GM21423 (cell line): Measurements from ENCODE around the gene MGP.
A peak's percentile ranks its signal among the peaks of the same experiment; 100 is the strongest.

ENCODE experiments used
- ATAC-seq: cut with Tn5 transposase; IDR thresholded peaks from one replicate; pipeline ENCODE4 v1.9.1; 2021; ENCODE audit warnings: mild to moderate bottlenecking, moderate library complexity; ENCODE audit not compliant: unreplicated experiment

MGP gene

DNA sequence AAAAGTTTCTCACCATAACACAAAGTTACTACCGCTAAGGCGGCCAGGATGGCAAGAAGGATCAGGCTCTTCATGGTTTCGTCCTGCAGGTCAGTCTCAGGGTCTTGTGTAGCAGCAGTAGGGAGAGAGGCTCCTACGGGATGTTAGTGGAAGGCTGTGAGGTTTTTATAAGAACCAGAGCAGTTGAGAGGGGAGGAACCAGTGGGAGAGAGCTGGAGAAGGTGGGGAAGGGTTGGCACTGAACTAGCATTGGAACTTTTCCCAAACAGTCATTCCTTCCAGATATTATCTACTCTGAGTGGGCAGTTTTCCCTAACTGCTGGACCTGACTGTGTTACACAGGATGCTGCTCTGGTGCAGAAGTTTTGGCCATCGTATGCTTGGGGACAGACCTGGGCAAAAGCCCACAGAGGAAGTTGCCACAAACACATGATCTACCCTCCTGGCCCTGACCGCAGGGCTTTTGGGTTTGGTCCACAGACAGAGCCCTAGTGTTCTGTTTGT is at the start of gene MGP:
TSS of gene MGP (minus strand) at position 137 of the 504 bp plus-strand sequence. CDS start at position 74, 63 bp downstream.
- ATAC-seq: no peak

DNA sequence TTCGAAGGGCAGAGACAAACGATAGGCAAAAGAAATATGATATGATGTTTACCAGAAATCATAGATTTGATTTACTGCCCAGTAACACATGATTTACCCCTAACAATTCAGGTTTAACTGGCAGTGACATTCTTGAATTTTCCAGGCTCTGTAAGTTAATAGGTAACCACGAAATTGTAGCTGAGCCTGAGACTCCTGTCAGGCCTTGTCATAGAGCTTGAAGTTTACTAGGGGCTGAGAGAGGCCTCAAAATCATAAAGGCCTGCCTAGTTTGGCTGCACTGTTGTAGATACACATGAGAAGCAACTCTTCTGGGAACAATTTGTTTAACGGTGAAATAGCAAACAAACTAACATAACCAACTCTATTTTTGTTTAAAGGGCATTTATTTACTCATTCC is 49.4 kb upstream of the MGP start:
- no peak for ATAC-seq

DNA sequence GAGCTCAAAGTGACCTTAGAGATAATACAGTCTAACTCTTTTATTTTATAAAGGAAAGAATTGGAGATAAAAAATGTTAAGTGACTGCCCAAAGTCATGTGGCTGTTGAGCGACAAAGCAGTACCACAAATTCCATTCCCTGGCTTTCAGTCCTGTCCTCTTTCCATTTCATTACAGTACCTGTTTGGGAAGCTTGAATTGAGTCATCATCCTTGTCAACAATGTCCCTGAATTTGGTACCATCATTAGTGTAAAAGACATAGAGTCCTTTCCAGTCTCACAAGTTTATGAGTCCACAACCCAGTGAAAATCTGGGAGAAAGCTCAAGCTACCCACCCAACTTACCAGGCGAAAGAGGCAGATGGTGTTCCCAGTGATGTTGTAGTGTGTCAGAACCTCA is 48.9 kb upstream of the MGP start:
- no peak for ATAC-seq

DNA sequence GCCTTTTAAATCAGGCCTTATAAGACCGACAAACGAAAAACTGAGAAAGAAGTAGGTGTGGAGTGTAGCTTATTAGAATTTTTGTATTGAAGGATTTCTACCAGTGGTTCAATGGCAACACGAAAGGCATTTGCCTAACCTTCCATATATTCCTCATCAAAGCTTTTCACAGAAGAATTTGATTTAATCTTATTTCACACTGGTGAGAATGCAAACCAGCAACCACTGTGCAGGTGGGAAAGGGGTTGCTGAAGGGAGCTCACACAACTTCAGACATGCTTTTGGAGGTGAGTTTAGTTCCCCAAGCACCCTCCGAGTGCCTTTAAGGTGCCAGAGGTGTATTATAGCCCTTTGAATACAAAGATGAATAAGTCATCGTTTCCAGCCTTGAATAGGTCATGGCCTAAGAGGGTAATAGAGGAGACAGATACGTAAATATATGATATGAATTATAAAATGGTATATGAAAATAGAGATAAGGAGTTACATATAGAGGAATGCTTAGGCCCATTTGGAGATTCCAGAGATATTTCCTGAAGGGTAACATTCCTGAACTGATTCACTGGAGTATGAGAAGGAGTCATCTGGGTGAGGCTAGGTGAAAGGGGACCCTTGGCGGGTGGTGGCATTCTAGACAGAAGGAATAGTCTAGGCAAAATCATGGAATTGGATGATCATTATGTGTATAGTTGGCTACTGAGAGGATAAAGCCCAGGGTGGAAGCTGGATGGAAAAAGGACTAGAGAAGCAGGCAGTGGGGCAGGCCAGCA is 46.3 kb upstream of the MGP start:
- ATAC-seq: no peak

DNA sequence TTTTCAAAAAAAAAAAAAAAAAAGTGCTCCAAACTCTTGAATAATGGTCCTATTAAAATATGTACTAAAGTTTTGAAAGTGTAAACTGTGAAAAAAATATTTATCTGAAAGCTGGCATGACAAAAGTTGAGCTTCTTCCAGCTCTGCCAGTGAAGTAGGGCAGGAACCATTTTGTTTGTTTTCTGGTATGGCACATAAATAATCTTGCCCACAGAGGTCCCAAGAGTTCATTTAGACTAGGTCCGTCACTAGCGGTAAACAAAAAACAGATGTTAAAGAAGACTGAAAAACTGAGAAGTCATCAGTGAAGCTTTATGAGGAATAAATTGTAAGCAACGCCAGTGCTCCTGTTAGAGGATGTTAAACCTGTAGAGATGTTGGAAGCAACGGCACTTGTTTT is 45.7 kb upstream of the MGP start:
- ATAC-seq: no peak

DNA sequence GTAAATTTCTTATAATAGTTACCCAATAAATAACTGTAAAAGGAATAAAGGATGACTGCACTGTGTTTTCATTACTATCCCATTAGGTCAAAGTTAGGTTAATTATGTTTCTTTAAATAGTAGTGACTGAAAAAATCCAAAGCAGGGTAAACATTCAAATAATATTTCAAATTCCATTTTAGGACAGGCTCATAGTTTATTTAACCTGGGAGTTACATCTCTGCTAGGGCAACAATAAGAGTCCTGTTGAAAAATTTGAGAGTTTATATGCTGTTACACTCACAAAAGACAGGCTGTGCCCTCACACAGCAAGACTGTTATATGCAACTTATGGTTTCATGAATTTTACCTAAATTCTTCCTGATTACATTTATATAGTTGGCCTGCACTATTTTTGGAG is 44.6 kb upstream of the MGP start:
- no peak for ATAC-seq

DNA sequence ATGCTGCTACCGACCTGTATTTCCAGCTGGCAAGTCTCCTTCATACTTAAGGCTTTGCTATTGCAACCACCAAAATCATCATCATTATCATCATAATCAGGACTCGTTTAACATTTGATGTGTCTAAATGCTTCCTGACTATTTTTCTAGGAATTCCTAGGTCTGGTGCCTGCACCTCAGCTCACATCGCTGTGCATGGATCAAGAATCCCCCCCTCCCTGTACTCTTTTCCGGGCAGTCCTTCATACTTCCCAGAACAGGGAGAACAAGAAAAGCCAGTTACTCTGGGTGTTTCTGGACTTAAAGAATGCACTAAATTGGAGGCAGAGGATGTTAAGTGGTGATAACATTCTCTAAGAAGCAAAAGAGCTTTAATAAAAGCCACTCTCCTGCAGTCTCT is 43.3 kb upstream of the MGP start:
- no peak for ATAC-seq

DNA sequence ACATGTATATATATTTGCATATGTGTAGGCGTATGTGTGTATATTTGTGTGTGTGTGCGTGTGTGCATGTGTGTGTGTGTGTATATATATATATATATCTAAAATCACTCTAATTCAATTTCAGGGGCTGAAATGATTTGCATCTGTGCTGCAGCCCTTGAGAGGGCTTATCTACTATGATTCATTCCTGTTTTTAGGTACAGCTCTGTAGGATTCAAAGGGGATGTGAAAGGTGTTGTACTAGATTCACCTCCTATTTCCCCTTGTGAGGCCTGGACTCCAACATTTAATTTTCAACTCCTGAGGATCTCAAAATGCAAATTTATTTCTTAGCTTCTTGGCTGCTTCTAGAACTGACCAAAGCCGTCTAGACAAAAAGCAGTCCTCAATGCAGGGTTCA is 41.6 kb upstream of the MGP start:
- ATAC-seq: no peak

DNA sequence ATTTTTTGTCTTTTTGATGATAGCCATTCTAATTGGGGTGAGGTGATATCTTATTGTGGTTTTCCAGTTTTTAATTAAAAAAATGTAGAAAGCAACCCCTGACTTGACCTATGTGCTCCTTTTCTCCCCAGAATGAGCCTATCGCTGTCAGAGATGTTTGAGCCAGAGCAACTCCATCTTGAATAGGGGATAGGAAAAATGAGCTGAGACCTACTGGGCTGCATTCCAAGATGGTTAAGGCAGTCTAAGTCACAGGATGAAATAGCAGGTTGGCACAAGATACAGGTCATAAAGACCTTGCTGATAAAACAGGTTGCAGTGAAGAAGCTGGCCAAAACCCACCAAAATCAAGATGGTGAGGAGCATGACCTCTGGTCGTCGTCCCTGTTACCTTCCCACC is 38.9 kb upstream of the MGP start:
- no peak for ATAC-seq

DNA sequence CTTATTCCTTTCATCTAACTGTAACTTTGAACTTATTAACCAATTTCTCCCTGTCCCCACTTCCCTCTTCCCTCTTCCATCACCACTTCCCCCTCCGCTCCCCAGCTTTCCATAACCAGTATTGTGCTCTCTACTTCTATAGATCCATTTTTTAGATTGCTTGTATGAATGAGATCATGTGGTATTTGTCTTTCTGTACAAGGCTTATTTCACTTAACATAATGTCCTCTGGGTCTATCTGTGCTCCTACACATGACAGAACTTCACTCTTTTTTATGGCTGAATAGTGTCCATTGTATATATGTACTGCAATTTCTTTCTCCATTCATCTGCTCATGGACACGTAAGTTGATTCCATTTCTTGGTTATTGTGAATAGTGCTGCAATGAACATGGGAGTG is 38.3 kb upstream of the MGP start:
- no peak for ATAC-seq

DNA sequence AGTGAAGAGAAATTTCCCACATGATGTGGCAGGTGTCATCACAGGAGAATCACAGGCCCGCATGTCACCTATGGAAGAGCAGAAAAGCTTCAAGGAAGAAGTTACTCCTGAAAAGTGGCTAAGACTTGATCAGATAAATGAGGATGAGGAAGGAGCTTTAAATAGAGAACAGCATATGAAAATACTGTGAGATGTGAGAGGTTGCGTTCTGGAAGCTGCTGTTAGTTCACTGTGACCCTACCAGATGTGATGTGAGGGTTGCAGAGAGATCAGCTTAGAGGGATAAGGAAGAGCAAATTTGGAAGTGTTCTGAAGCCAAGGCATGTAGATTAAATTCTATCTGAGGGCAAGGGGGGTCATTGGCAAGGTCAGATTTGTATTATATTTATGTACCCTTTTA is 35.6 kb upstream of the MGP start:
- ATAC-seq: no peak

DNA sequence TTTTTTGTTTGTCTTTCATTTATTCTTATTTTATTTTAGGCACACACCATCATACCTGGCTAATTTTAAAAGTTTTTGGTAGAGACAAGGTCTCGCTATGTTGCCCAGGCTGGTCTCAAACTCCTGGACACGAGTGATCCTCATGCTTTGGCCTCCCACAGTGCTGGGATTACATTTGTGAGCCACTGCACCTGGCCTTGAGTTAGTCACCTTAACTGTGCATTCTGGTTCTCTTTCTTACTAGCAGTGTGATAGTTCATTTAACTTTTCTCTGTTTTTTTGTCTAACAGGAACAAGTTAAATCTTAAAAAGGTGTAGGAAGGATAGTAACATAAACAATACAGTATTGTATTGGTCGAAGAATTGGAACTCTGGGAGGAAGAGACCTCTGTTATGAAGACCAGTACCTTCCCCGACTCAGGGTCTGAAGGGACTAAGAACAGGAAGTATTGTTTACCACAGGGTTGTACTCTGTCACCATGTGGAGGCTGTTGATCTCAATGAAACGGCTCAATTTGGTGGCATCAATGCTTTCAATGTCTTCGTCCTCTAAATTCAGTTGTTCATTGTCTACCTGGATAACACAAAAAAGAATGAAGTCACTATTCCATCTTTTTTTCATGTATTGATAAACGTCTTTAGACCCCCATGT is 34.9 kb upstream of the MGP start:
- ATAC-seq: peak; percentile 70

DNA sequence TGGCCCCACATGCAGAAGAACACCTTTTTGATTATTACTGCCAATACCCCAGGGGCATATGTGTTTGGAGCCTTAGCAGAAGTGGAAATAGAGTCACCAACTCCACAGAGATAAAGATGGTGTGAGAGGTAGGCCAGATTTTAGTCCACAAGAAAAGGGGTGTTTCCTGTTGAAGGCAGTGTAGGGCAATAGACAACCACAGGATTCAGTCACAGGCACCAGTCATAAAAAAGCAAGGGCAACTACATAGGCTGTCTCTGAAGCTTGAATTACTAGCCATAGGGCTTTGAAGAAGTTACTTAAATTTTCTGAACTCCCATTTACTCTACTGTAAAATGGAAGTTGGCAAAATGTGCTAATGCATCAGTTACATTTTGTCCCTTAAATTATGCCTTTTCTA is 33.8 kb upstream of the MGP start:
- no peak for ATAC-seq

DNA sequence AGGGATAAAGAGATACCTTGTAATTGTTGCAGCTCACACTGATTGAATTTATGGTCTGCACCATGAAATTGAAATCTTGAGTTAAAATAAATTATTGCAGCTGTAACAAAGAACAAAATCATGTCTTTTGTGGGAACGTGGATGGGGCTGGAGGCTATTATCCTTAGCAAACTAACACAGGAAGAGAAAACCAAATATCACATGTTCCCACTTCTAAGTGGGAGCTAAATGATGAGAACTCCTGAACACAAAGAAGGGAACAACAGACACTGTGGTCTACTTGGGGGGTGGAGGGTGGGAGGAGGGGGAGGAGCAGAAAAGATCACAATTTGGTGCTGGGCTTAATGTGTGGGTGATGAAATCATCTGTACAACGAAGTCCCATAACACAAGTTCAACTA is 30.1 kb upstream of the MGP start:
- ATAC-seq: no peak

DNA sequence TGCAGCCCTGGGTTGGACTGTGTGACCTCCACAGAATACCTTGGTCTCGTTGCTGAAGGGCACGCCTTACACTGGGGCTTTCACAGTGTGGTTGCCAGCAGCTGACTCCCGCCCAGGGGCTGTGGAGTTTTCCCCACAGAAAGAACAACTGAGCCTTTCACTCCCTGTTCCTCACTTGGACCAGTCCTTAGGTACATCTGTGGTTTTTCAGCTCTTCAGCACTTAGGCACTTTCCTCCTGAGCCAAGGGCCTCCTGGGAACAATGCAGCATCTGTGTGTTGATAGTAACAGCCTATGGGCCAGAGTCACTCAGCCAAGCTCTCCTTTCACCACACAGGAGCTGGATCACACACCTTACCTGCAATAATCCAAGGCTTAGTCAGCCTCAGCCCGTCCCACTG is 27.7 kb upstream of the MGP start:
- no peak for ATAC-seq

DNA sequence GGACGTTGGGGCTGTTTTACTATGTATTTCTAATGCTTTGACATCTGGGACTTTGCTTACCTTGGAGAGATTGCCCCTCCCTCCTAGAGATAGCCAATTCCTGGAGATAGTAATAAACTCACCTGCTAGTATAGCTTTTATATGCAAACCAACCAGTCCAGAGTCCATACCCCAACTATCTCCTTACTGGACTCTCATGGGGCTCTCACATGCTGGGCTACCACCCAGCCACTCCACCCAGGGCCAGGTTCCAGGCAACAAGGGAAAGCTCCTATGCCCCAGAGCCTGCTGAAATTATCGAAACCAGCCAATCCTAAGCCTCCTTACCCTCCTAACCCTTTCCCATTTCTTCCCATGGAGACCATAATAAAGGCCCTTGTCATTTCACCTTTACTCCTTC is 25.5 kb upstream of the MGP start:
- no peak for ATAC-seq

DNA sequence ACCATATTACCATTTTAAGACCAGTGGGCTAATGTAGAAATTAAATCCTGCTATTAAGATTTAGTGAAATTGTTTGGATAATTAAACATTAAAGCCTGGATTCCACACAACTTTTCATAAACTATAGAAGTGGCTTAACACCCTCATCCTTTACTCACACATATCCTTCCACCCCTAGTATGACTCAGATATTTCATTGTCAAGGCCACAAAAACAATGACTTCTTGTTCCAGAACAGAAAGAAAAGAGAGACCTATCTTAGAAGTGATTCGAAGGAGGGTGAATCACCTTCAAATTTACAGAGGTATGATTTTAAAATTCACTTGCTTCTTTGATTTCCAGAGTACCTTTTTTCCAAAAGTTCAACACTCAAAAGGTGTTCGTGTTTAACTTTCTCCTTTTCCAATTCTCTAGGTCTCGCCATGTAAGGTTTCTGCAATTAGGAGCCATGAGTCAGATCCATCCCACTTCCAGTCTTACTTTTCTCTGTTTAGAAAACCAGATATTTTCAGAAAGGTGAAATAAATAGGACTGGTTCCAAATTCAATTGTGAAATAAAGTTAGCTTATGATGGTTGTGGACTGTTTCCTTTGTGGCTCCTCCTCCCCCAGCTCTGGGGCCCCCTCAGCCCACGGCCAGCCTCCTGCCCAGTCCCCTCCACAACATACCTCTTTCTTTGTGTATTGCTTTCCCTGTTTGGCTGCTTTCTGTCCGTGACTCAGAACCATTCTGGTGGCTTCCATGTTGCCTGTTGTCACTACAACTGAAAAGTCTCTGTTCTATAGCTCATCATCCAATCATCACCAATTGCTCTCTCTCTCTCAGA is 24.6 kb upstream of the MGP start:
- no peak for ATAC-seq

DNA sequence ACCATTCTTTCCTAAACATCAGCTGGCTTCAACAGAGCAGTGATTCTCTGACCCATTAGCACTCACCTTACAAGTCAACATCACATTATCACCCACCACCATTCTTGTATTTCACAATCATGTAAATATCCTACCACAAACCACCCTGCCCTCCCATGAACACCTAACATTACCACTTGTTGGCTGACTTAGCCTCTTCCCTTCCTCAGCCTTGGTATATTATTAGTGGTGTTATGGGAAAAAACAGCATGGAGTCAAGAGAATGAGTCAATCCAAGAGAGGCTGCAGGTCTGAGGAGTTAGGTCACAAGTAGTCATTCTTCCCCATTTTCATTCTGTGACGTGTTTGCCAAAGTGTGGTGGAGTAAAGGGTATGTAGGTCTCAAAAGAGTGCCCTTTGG is 22.3 kb upstream of the MGP start:
- ATAC-seq: no peak

DNA sequence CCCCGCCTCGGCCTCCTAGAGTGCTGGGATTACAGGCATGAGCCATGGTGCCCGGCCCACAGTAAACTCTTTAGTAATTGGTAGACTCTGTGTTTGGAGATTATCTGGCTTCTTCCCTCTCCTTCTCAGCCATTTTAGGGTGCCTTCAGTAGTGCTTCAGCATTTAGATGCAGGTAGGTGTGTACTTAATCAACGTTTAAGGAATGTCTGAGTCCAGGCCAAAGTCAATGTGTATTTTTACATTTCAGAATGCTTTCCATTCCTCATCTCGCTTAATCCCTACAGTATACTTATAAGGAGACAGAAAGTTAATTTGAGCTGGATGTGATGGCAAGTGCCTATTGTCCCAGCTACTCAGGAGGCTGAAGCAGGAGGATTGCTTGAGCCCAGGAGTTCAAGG is 20.5 kb upstream of the MGP start:
- no peak for ATAC-seq

DNA sequence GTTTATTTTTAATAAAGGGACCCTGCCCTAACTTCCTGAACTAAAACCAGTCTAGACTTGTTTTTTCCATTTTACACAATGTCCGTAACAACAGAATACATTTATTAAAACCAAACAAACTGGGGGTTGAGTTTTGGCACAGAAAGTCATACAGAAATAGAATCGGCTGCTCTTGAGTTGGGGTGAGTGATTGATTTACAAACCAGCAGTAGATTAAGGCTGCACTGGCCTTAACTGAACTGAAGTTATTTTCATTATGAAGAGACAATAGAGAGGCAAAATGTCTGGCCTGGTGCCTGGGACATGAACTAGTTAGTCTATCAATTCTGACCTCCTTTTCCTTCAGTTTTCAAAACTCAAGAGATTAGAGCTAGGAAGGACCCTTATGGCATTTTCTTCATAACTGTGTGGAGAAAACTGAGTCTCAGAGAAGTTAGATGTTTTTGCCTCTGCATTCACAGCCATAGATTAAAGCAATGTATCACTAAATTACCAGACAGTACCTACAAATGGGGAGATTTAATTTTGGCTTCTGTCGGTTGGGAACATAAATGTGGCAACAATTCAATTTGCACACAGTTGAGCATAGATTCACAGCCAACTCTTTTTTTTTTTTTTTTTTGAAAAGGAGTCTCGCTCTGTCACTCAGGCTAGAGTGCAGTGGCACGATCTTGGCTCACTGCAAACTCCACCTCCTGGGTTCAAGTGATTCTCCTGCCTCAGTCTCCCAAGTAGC is 19.8 kb upstream of the MGP start:
- no peak for ATAC-seq

DNA sequence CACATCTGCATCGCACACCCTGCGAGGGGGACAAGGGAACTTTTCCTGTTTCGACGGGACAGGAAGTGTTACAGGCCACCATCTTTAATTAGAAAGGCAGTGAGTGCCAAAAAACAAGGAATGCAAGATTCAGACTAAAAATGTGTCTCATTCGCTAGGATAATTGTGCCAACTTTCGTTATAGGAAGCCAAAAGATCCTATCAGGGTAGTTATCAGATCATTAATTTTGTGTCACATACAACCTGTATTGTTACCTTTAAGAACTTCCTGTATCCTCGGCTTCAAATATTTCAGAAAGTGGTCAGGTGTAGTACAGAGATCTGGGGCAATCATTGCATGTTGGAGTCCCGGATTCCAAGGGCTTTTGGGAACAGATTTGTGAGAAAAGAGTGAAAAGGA is 19.2 kb upstream of the MGP start:
- ATAC-seq: no peak
